Stimulated activated CD8-positive, alpha-beta memory T cell treated with anti-CD3 and anti-CD28 coated beads, Interleukin-15, amount 100 ng/mL, for 1 hour (primary cell): ENCODE data around the gene PTPN7.
"Not testable (repeated sequence)": the region's sequence is repeated elsewhere in the genome, so short reads cannot be mapped to it uniquely, and the experiment has no call there.

Experiments
- DNase-seq: peaks from one replicate; pipeline ENCODE4 v3.0.0-alpha.2; 2020; ENCODE audit warnings: low read depth

Gene PTPN7

DNA sequence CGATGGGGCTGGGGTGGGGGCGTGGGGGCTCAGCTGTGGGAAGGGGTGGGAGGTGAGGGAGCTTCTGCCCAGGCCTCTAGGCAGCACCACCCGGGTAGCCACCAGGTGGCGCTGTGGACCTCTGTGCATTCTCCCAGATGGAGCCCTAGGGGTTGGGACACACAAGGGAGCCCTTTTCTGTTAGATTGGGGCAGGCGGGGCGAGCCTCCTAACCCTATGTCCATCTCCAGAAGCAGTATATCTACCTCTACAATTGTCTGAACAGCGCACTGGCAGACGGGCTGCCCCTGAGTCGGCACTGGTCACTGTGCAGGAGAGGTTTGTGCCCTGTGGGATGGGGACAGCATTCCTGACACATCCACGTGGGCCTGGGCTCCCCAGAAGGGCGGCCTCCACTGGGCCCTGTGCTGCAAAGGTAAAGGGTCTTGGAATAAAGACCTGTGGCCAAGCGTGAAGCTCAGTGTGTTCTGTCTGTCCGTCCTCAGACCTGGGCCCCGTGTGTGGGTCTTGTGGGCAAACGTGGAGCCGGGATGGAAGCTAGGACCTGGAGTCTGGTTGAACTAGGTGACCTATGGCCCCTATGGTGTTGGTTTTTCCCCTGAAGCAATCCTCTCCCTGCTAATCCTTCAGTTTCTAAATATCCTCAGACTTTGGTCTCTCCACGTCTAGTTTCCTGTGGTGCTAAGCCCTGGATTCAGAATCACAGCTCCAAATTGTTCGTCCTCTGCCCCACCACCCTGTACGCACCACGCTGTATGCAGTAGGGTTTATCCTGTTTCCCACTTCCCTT is 28.8 kb upstream of the PTPN7 start:
- DNase-seq: peak; percentile 65

DNA sequence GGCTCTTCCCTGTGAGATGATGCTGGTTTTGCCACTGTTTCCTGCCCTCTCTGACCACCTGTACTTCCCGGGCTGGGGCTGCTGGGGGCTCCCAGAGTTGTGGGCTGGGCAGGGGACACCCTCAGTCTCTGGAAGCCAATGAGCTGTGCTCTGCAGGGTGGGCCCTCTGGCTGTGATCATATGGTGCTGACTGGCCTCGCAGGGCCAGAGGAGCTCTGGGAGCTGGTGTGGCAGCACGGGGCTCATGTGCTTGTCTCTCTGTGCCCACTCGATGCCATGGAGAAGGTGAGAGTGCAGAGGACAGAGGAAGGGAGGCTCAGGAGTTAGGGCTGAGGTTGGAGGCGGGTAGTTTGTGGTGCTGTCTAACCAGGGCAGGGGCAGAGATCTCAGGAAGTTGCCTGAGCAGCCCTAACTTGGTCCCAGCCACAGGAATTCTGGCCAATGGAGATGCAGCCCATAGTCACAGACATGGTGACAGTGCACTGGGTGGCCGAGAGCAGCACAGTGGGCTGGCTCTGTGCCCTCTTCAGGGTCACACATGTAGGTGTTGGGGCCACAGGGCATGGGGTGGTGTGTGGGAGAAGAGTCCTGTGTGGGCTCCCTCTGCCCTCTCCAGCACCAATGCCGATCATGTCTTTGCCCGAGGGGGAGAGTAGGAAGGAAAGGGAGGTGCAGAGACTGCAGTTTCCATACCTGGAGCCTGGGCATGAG is 27.4 kb upstream of the PTPN7 start:
- DNase-seq: no peak

DNA sequence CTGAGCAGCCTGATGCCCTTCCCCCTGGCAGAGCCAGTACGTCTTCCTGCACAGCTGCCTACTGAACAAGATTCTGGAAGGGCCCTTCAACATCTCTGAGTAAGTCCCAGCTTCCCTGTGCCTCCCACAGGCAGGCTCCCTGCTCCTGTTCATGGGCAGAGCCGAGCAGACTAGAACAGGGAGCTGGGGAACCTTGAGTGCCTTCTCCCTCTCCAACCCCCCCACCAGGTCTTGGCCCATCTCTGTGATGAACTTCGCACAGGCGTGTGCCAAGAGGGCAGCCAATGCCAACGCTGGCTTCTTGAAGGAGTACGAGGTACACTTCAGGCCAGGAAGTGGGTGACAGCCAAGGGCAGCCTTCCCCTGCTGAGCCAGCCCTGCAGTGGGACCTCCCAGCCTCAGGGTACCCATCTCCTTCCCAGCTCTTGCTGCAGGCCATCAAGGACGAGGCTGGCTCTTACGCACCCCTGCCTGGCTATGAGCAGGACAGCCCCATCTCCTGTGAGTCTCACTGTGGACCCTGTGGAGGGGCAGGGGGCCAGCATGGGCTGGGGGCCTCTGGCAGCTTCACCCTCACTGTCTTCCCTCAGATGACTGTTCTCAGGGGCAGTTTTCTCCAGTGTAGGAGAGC is 26.8 kb upstream of the PTPN7 start:
- DNase-seq: no peak

DNA sequence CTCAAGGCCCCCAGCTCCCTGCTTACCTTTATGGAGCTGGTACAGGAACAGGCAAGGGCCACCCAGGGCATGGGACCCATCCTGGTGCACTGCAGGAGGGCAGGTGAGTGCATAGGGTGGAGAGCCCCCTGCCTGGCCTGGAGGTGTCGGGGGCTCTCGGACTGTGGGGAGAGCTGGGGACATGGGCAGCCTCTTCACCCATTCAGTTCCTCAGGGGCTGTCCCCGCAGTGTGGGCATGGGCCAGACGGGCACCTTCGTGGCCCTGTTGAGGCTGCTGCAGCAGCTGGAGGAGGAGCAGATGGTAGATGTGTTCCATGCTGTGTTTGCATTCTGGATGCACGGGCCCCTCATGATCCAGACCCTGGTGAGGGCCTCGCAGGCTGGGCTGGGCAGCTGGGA is 25.9 kb upstream of the PTPN7 start:
- DNase-seq: no peak

DNA sequence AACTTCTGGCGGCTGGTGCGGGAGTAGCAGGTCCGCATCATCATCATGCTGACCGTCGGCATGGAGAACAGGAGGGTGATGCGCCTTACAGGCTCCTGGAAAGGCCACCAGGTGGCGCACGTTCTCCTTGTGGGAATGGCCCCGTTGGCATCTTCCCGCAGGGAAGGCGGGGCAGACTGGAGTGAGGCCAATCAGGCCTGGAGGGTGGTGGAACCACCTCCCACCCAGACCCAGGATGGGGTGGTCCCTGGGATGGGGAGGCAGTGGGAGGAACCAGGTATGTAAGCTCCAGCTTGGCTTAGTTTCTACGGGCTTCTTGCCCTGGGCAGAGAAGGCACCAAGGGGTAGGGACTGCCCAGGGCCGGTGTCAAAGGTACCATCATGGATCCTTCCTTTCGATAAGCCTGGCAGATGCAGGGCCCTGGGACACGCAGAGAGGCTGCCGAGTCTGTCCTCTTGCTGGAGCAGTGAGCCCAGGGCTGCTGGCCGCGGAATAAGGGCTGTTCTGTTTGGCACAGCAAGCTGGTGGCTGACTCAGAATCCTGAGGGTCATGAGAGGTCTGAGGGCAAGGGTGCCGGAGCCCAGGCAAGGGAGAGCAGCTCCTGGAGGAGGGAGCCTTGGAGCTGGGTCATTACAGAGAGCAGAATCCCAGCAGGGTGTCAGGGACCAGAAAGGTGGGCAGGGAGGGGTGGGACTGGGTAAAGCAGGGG is 24.5 kb upstream of the PTPN7 start:
- DNase-seq: peak; percentile 44

DNA sequence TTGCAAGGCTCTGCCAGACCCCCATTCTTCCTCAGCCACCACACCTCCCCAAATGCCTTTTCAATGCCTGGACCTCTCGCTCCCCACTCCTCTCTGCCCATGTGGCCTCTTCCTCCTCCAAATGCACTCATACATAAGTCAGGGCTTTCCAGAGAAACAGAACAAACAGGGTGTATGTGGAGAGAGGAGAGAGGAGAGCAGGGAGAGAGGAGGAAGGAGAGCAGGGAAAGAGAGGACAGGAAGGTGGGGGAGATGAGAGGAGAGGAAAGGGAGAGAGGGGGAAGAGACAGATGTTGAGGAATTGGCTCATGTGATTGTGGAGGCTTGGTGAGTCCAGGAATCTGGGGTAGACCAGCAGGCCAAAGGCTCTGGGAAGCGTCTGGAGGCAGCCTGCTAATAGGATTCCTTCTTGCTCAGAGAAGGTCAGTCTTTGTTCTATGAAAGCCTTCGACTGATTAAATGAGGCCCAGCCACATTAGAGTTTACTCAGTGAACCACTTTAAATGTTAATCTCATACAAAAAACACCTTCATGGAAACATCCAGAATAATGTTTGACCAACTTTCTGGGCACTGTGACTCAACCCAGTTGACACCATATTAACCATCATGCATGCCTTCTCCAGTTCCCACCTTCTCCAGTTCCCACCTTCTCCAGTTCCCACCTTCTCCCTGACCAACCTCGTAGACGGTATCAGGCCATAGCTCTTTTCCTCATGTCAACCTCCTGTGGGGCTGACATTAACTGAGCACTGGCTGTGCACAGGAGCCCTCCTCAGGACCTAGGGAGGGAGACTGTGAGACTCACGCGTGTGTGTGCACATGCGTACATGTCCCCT is 21.9 kb upstream of the PTPN7 start:
- DNase-seq: no peak

DNA sequence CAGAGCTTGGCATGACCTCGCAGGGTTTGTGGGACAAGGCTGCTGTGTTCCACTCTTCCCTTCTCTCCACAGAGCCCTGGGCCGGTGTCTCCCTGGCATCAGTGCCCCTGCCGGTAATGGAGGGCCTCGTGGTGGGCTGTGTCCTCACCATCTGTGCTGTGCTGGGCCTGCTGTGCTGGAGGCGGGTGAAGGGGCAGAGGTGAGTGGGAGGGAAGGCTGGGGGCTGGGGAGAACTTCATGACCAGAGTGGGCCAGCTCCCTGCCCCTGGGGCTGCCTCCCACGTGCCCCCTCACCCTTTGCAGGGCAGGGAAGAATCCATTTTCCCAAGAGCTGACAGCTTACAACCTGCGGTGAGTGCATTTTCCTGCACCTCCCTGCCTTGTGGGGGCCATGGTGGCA is 21.2 kb upstream of the PTPN7 start:
- no peak for DNase-seq

DNA sequence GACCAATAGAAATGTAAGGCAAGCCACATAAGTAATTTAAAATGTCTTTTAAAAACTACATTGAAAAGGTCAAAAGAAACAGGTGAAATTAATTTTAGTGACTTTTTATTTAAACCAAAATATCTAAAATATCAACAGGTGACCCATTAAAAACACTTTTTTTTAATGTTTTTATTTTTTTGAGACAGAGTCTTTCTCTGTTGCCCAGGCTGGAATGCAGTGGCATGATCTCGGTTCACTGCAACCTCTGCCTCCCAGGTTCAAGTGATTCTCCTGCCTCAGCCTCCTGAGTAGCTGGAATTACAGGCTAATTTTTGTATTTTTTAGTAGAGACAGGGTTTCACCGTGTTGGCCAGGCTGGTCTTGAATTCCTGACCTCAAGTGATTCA is 20.3 kb upstream of the PTPN7 start:
- DNase-seq: not testable (repeated sequence)

DNA sequence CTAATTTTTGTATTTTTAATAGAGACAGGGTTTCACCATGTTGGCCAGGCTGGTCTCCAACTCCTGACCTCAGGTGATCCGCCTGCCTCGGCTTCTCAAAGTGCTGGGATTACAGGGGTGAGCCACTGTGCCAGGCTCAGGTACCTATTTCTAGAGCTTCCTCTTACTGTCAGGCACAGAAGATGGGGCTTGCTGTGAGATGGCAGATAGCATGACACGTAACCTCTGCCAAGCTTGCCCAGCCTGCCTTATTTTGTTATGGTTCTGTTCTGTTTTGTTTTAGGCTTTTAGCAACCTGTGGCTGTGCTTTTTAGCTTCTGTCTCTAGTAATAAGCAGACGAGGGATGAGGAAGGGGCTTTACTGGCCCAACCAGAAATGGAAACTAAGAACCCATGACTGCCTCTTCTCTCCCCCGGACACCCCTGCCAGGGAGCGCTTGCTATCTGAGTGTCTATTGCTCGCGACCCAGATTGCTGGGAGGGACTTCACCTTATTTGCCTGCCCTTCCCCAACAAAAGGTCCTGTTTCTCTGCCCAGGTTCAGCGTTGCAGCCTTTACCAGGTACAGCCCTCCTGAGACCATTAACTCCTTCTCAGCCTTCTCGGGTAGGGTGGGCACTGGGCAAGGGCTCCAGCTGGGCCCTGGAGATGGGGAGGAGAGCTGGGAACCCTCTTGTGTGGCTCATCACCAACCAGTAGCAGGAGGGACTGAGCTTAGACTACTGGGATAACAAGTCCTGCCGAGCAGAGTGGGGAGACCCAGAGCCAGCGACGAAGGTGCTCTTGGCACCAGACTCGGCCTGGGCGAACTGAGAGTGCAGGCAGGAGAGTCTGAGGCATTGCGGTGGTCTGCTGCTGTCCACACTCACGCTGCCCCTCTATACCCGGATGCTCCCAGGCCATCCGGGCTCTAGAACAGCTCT is 19.7 kb upstream of the PTPN7 start:
- no peak for DNase-seq

DNA sequence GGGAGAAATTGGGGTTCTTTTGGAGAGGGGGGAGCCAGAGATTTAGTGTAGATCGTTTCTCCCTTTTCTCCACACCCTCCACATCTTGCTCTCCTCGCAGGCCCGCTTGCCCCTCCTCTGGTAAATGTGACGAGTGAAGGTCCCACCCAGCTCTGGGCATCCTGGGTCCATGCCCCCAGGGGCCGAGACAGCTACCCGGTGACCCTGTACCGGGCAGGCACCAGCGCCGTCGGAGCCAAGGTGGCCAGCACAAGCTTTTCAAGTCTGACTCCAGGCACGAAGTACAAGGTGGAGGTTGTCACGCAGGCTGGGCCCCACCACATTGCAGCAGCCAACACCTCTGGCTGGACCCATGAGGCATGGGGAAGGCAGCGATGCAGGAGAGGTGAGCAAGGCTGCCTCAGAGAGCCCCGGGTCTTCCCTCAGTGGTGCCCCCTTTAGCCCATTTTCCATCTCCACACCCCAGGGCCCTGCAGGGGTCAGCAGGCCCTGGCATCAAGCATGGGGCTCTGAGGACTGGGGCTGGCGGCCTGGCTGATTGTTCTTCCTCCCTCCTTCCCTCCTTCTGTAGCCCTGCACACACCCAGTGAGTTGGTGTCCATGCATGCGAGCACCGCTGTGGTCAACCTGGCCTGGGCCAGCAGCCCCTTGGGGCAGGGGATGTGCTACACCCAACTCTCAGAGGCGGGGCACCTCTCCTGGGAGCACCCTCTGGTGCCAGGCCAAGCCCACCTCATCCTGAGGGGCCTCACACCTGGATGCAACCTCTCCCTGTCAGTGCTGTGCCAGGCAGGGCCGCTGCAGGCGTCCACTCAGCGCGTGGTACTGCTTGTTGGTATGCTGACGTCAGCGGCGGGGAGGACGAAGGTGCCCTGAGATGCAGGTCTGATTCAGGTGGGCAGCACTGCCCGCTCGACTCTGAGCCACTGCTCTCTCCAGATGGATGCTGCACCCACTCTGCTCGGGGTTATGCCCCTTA is 16.8 kb upstream of the PTPN7 start:
- no peak for DNase-seq

DNA sequence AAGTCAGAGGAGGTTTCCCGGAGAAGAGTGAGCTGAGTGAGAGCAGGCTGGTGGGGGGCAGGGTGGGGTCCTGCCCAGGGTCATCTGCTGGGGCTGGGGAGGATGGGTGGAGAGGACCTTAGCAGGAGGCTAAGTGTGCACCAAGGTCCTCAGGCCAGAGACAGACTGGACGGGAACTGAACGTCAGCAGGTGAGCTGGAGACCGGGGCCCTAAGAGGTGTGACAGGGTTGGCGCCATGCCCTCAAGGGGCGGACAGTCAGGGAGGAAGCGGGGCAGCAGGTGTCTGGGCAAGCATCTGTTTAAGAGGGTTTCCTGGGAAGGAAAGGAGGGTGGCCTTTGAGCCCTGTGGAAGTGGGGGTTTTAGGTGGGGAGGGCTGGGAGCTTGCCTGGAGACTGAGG is 13.6 kb upstream of the PTPN7 start:
- DNase-seq: no peak

DNA sequence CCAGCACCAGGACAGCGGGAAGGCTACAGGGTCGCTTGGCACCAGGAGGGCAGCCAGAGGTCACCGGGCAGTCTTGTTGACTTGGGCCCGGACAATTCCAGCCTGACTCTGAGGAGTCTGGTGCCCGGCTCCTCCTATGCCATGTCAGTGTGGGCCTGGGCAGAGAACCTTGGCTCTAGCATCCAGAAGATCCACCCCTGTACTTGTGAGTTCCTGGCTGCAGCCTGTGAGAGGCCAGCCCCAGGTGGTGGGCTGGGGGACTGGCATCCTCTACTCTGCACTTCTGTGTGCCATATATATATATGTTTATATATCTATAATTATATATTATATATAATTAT is 11.6 kb upstream of the PTPN7 start:
- DNase-seq: no peak

DNA sequence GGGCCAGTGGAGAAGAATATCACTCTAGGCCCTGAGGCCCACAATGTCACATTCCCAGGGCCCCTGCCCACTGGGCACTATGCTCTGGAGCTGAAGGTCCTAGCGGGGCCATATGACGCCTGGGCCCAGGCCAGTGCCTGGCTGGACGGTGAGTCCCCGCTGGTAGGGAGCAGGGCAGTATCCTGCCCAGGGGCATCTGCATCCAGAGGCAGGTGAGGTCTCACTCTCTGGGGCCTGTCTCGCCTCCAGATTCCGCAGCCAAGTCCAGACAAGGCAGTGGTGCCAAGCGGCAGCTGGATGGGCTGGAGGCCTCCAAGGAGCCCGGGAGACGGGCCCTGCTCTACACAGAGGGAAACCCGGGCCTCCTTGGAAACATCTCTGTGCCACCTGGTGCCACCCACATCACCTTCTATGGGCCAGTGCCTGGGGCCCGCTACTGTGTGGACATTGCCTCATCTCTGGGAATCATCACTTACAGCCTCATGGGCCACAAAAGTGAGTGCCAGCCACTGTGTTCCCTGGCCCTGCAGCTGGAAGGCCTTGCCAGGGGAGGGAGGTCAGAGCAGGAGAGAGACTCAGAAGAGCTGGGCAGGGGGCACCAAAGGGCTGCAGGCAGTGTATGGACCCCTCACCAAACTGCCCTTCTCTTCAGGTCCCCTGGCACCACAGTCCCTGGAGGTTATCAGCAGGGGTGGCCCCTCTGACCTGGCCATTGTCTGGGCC is 11.1 kb upstream of the PTPN7 start:
- no peak for DNase-seq

DNA sequence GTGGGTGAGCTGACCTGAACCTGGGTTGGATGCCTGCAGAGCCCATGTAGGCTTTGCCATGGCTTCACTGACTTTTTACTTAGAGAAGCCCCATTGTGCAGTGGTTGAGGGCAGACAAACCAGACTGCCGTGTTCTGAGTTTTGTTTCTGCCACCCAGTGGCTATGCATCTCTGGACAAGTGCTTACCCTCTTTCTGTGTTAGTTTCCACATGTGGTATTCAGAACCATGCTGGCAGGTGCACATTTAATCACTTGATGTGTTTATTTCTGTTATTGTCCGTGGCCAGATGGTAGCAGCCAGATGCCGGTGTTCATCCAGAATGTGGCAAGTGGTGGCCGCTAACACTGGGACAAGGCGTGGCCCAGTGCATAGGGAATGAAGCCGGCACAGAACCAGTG is 10.3 kb upstream of the PTPN7 start:
- no peak for DNase-seq

DNA sequence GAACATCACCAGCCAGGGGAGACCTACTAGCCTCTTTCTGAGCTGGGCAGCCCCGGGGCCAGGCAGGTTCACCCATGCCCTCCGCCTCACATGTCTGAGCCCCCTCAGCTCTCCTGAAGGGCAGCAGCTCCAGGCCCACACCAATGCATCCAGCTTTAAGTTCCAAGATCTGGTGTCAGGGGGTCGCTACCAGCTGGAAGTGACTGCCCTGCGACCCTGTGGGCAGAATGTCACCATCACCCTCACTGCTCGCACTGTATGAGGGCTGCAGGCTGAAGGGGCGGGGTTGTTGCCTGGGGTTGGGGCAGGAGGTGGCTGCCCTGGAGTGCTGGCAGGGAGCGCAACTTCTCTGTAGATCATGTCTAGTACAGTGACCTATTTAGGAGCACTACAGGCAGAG is 8.5 kb upstream of the PTPN7 start:
- DNase-seq: no peak

DNA sequence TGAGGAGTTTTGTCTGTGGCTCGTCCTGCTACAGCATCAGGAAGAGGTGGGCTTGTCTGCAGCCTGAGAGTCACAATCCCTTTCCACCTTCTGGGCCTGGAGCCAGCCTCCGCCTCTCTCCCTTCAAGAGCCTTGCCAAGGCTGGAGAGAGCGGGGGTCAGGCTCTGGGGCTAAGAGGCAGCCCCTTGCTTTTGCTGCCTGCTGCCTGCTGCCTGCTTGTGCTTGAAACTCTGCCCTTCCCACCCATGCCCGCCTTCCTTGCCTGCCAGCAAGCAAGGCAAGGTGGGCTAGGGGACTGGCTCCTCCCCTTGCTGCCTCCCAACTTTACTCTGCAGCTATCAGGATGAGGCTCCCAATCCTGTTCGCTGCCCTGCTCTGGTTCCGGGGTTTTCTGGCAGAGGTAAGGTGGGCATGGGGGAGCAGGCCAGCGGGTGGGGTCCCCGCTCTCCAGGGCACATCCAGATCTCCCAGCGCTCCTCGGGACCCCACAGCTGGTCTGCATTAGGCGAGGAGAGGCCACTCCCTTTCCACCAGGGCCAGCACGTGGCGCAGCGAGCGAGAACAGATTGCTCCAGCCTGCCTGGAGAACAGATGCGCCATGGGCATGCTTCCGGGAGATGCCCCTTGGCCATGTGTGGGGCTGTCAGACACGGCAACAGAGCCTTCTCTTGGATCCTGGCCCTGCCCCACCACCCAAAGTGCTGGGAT is 7.5 kb upstream of the PTPN7 start:
- no peak for DNase-seq

DNA sequence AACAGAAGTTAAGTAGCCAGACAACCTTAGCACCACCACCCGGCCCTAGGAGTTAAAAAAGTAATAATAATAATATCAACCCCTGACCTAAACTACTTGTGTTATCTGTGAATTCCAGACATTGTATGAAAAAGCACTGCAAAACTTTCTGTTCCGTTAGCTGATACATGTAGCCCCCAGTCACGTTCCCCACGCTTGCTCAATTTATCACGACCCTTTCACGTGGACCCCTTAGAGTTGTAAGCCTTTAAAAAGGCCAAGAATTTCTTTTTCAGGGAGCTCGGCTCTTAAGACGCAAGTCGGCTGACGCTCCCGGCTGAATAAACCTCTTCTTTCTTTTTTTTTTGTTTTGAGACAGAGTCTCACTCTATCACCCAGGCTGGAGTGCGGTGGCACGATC is 6.7 kb upstream of the PTPN7 start:
- DNase-seq: not testable (repeated sequence)
